ENCODE results near the gene HOXD12. TPM values are rescaled to one million over a fixed set of nuclear protein-coding genes. Genes with fewer than 3 reads are reported as not detected.
A peak's percentile ranks its signal among the peaks of the same experiment; 100 is the strongest.

The HOXD12 gene
- polyA plus RNA-seq, 1 of the 3 experiments (the other 2 are of a cell fraction), result not detected

DNA sequence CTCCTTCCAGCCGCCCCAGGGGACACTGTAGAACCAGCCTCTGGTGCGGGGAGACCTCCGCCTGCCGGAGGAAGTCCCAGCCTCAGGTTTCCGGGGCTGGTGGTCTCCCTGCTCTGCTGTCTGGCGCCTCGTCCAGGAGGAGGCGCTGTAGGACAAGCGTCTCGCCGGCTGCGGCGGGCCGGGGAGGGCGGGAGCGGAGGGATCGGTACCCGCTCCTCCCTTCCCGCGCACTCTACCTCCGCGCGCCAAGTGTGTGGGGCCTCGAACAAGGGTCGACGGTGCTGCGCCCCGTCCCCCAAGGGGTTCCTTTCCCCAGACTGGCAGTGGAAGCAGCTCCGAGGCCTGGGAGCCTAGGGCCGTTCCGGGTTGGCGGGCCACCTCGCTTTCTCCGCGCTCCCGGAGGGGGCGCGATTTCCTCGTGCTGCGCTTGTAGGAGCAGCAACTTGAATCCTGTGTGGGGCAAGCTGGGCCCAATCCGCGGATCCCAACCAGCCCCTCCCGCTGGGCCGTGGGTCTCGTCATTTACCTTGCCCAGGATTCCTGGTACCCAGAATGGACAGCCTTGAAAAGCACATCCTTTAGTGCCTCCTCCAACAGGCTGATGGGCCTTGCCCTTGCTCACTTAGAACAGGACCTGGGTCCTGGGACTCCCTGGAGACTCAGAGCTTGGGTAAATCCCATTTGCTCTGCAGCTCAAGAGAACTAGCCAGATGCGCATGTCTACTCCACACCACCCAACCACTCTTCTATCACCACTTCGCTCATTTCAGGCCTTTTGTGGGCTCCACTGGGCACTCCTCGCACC lies 41.1 kb downstream of the HOXD12 start:
- peak overlapping the region; percentile 96 for H3K4me2 ChIP-seq
- H3K9me3 ChIP-seq, result no peaks in the 10 kb centered on the region
- no peaks in the 10 kb centered on the region for H3K27me3 ChIP-seq (ENCODE audit: insufficient read depth)
- DNase-seq, result peak; percentile 96
- peak overlapping the region; percentile 60; the same call in 1 of the 2 replicates for H3K9ac ChIP-seq
- ChIA-PET CTCF (interaction anchor here (0.6 to 26.1 kb wide), 64 partner anchors 9 to 1024 kb away, joined by 3 to 1047 read pairs (median 4); partner anchors contain the start of genes HOXD3, HOXD4 and HOXD9), POLR2A (interaction anchor here (0.6 to 3.0 kb wide), 8 partner anchors 9 to 503 kb away, joined by 3 to 21 read pairs (median 4); partner anchors contain the start of gene MTX2)
- no peaks in the 10 kb centered on the region for H3K36me3 ChIP-seq (replicated peaks in 1 of 2; ENCODE audit: control insufficient read depth in 1 of 2, insufficient read depth in 2 of 2, low read length in 1 of 2)
- H3K4me1 ChIP-seq (ENCODE audit: control insufficient read depth in 1 of 2, insufficient read depth in 2 of 2, low read depth in 1 of 2, low read length in 1 of 2), result peaks cover 5 to 27% of the 10 kb centered on the region in 2 experiments; a peak in 2 of 4 replicates
- no peaks in the 10 kb centered on the region for H3K9me2 ChIP-seq
- WGBS (ENCODE audit: low lambda C conversion rate), result 17% methylated on average over 16 of the region's 48 CpGs
- peak overlapping the region; percentile 61 to 79 for H3K4me3 ChIP-seq (ENCODE audit: low read depth in 2 of 2, low read length in 1 of 2)
- H4K20me1 ChIP-seq (ENCODE audit: insufficient read depth), result no peaks in the 10 kb centered on the region
- peaks cover 17% of the 10 kb centered on the region for H3F3A ChIP-seq (replicated peaks; ENCODE audit: insufficient read depth)
- peak overlapping the region; percentile 58 to 63 for H3K27ac ChIP-seq (ENCODE audit: low read depth in 2 of 2, low read length in 1 of 2)
- TF ChIP-seq MAX (IDR thresholded peaks at IDR 0.05; ENCODE audit: low read depth), result peak; percentile 55; the same call in 1 of the 2 replicates
- no peak for TF ChIP-seq FOXJ3 (CRISPR knock-in tag; IDR thresholded peaks at IDR 0.05)
- TF ChIP-seq, protein P1, sequence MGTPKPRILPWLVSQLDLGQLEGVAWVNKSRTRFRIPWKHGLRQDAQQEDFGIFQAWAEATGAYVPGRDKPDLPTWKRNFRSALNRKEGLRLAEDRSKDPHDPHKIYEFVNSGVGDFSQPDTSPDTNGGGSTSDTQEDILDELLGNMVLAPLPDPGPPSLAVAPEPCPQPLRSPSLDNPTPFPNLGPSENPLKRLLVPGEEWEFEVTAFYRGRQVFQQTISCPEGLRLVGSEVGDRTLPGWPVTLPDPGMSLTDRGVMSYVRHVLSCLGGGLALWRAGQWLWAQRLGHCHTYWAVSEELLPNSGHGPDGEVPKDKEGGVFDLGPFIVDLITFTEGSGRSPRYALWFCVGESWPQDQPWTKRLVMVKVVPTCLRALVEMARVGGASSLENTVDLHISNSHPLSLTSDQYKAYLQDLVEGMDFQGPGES (IDR thresholded peaks at IDR 0.05; ENCODE audit: low read depth, low read length), result no peak
- peak; percentile 46; the same call in 1 of the 2 replicates for TF ChIP-seq ELF1 (IDR thresholded peaks at IDR 0.05)
- peak; percentile 82 for TF ChIP-seq SMC3 (IDR thresholded peaks at IDR 0.05; ENCODE audit: low read depth, low read length)
- peak; percentile 80 for TF ChIP-seq RAD21 (IDR thresholded peaks at IDR 0.05; ENCODE audit: low read length)
- no peak; the same call in 1 of the 2 replicates for TF ChIP-seq FOXM1 (IDR thresholded peaks at IDR 0.05; ENCODE audit: low read depth)
- 0 out of 2 replicates have a peak, but pooled peaks have one; percentile 4 for TF ChIP-seq NRF1 (IDR thresholded peaks at IDR 0.05; ENCODE audit: low read depth, low read length)
- TF ChIP-seq GABPA (IDR thresholded peaks at IDR 0.05; ENCODE audit: low read depth), result peak; percentile 66
- no peak for TF ChIP-seq FOSL2 (IDR thresholded peaks at IDR 0.05; ENCODE audit: borderline replicate concordance, low read depth)
- 0 out of 2 replicates have a peak, but pooled peaks have one; percentile 43 for TF ChIP-seq YY1 (IDR thresholded peaks at IDR 0.05; ENCODE audit: low read depth)
- TF ChIP-seq CHD2 (IDR thresholded peaks at IDR 0.05; ENCODE audit: low read length, partially characterized antibody), result peak; percentile 59
- TF ChIP-seq, protein P2, sequence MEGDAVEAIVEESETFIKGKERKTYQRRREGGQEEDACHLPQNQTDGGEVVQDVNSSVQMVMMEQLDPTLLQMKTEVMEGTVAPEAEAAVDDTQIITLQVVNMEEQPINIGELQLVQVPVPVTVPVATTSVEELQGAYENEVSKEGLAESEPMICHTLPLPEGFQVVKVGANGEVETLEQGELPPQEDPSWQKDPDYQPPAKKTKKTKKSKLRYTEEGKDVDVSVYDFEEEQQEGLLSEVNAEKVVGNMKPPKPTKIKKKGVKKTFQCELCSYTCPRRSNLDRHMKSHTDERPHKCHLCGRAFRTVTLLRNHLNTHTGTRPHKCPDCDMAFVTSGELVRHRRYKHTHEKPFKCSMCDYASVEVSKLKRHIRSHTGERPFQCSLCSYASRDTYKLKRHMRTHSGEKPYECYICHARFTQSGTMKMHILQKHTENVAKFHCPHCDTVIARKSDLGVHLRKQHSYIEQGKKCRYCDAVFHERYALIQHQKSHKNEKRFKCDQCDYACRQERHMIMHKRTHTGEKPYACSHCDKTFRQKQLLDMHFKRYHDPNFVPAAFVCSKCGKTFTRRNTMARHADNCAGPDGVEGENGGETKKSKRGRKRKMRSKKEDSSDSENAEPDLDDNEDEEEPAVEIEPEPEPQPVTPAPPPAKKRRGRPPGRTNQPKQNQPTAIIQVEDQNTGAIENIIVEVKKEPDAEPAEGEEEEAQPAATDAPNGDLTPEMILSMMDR (IDR thresholded peaks at IDR 0.05), result peak; percentile 87
- H2AFZ ChIP-seq (ENCODE audit: low read depth), result peak overlapping the region; percentile 89
- peaks cover 49% of the 10 kb centered on the region for H3K79me2 ChIP-seq (ENCODE audit: insufficient read depth)

All from SK-N-SH (cell line).